Peyer's patch (tissue), 4 donors: ENCODE measurements around the gene FYB1.

Experiments
- POLR2A ChIP-seq, 2 donors: fragments of 450-650 bp; IDR thresholded peaks; one replicate each; pipeline ENCODE4 v1.5.1; 2017; ENCODE audit warnings: antibody characterized with exemption in 2 of 2, mild to moderate bottlenecking in 2 of 2, moderate library complexity in 2 of 2
- TF ChIP-seq, protein P1 (sequence below), 6 experiments: fragments of 450-650 bp in 4 of 6; fragments of 200-600 bp in 2 of 6; sonication (generic) in 1 of 6; IDR thresholded peaks; one replicate each; pipeline ENCODE4 v1.5.1; 2017 to 2019; ENCODE audit warnings: antibody characterized with exemption in 6 of 6, mild to moderate bottlenecking in 3 of 6, moderate library complexity in 1 of 6

DNA sequence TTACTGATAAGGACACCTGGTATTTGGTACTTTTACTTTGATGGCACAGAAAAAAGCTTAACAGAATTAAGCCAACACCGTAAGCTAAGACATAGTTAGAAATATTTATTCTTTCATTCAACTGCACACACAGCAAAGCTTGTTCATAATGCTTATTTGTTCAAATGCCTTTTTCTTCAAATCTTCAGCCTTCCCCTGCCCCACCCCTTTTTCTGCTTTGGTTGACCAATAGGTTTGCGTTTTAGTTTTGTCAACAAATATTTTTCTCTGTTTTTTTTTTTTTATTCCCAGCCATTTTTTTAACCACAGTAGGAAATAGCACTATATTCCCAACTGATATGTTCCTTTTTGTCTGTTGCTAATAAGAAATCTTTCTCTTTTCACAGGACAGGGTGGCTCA lies 140.2 kb downstream of the FYB1 start:
- TF ChIP-seq, protein P1, sequence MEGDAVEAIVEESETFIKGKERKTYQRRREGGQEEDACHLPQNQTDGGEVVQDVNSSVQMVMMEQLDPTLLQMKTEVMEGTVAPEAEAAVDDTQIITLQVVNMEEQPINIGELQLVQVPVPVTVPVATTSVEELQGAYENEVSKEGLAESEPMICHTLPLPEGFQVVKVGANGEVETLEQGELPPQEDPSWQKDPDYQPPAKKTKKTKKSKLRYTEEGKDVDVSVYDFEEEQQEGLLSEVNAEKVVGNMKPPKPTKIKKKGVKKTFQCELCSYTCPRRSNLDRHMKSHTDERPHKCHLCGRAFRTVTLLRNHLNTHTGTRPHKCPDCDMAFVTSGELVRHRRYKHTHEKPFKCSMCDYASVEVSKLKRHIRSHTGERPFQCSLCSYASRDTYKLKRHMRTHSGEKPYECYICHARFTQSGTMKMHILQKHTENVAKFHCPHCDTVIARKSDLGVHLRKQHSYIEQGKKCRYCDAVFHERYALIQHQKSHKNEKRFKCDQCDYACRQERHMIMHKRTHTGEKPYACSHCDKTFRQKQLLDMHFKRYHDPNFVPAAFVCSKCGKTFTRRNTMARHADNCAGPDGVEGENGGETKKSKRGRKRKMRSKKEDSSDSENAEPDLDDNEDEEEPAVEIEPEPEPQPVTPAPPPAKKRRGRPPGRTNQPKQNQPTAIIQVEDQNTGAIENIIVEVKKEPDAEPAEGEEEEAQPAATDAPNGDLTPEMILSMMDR (IDR thresholded peaks at IDR 0.05) = no peak
- no peak for TF ChIP-seq POLR2A (IDR thresholded peaks at IDR 0.05)
